ENCODE results near the gene SLC12A3. TPM values are rescaled to one million over a fixed set of nuclear protein-coding genes. Genes with fewer than 3 reads are reported as not detected.

The SLC12A3 gene
- total RNA-seq, 4 donors from 2014 or later: not detected

- Histone ChIP-seq H3K36me3 (peaks cover 6 to 33% (median 10%) of the 10 kb centered on the region in 3 donors), H3K4me3 (no peak overlapping the region), H3K9me3 (no peaks in the 10 kb centered on the region), H3K4me1 (peaks cover 0 to 11% (median 0%) of the 10 kb centered on the region in 3 donors), H3K27ac (no peak overlapping the region), H3K27me3 (peaks cover 0 to 36% (median 0%) of the 10 kb centered on the region in 4 donors)
- DNase-seq: no peak
- intact Hi-C loops (cut with DNase I): no loop called here
- 91 to 98% methylated on average over 6 of the region's 6 CpGs for WGBS, 2 donors
- no peak for TF ChIP-seq CTCF (IDR thresholded peaks at IDR 0.05)
- no peak for TF ChIP-seq POLR2A (IDR thresholded peaks at IDR 0.05)
Measured at GRCh38 chr16:56948234-56948633, 83.2 kb downstream of the SLC12A3 start.

- Histone ChIP-seq H3K27me3 (peaks cover 0 to 54% (median 0%) of the 10 kb centered on the region in 4 donors), H3K4me3 (no peak overlapping the region), H3K4me1 (peaks cover 0 to 5% (median 0%) of the 10 kb centered on the region in 3 donors), H3K9me3 (no peaks in the 10 kb centered on the region), H3K36me3 (peaks cover 4 to 15% (median 5%) of the 10 kb centered on the region in 3 donors), H3K27ac (no peak overlapping the region)
- no peak for TF ChIP-seq CTCF (IDR thresholded peaks at IDR 0.05)
- TF ChIP-seq POLR2A (IDR thresholded peaks at IDR 0.05): no peak
- intact Hi-C loops (cut with DNase I): loop anchor here (5.0 kb wide), 1 partner anchor 83 kb away; the partner anchor contains the start of gene SLC12A3
- WGBS, 2 donors: 81 to 87% methylated on average over 3 to 4 of the region's 4 CpGs
- DNase-seq: no peak
Measured at GRCh38 chr16:56950051-56950450, 85.0 kb downstream of the SLC12A3 start.

GRCh38 chr16:56950455-56950854 lies 85.4 kb downstream of the SLC12A3 start:
- Histone ChIP-seq H3K27me3 (peaks cover 0 to 57% (median 0%) of the 10 kb centered on the region in 4 donors), H3K4me3 (no peak overlapping the region), H3K36me3 (peaks cover under 1 to 10% (median 4%) of the 10 kb centered on the region in 3 donors), H3K9me3 (no peaks in the 10 kb centered on the region), H3K4me1 (peaks cover 0 to 1% (median 0%) of the 10 kb centered on the region in 3 donors), H3K27ac (no peak overlapping the region)
- WGBS, 2 donors: 85 to 88% methylated on average over 5 to 7 of the region's 7 CpGs
- TF ChIP-seq POLR2A (IDR thresholded peaks at IDR 0.05): no peak
- no peak for TF ChIP-seq CTCF (IDR thresholded peaks at IDR 0.05)
- intact Hi-C loops (cut with DNase I): loop anchor here (5.0 kb wide), 1 partner anchor 83 kb away; the partner anchor contains the start of gene SLC12A3
- no peak for DNase-seq

GRCh38 chr16:56950881-56951771 lies 86.1 kb downstream of the SLC12A3 start:
- 66 to 79% methylated on average over 10 to 15 of the region's 15 CpGs for WGBS, 2 donors
- Histone ChIP-seq H3K4me3 (no peak overlapping the region), H3K27me3 (peaks cover 0 to 63% (median 0%) of the 10 kb centered on the region in 4 donors), H3K36me3 (peaks cover 0 to 4% (median 4%) of the 10 kb centered on the region in 3 donors), H3K9me3 (no peaks in the 10 kb centered on the region), H3K27ac (peak overlapping the region in 1 of 4 donors; percentile 6), H3K4me1 (no peaks in the 10 kb centered on the region)
- TF ChIP-seq CTCF (IDR thresholded peaks at IDR 0.05) (peak in 5 of 6 experiments; percentile 40 to 57 (median 47)), POLR2A (IDR thresholded peaks at IDR 0.05) (no peak)
- no peak for DNase-seq
- intact Hi-C loops (cut with DNase I): loop anchor here (5.0 kb wide), 1 partner anchor 84 kb away; the partner anchor contains the start of gene SLC12A3

- Histone ChIP-seq H3K9me3 (no peaks in the 10 kb centered on the region), H3K27me3 (peaks cover 0 to 75% (median 0%) of the 10 kb centered on the region in 4 donors), H3K4me3 (no peak overlapping the region), H3K4me1 (no peaks in the 10 kb centered on the region), H3K27ac (no peak overlapping the region), H3K36me3 (no peaks in the 10 kb centered on the region)
- intact Hi-C loops (cut with DNase I): loop anchor here (5.0 kb wide), 1 partner anchor 86 kb away; the partner anchor contains the start of gene SLC12A3
- 87 to 94% methylated on average over 3 to 5 of the region's 6 CpGs for WGBS, 2 donors
- DNase-seq: no peak
- no peak for TF ChIP-seq POLR2A (IDR thresholded peaks at IDR 0.05)
- no peak for TF ChIP-seq CTCF (IDR thresholded peaks at IDR 0.05)
Measured at GRCh38 chr16:56953006-56953405, 88.0 kb downstream of the SLC12A3 start.
